Measurements from ENCODE around the gene BCL2L1.
"Not testable (repeated sequence)": the region's sequence is repeated elsewhere in the genome, so short reads cannot be mapped to it uniquely, and the experiment has no call there.

The BCL2L1 gene

DNA sequence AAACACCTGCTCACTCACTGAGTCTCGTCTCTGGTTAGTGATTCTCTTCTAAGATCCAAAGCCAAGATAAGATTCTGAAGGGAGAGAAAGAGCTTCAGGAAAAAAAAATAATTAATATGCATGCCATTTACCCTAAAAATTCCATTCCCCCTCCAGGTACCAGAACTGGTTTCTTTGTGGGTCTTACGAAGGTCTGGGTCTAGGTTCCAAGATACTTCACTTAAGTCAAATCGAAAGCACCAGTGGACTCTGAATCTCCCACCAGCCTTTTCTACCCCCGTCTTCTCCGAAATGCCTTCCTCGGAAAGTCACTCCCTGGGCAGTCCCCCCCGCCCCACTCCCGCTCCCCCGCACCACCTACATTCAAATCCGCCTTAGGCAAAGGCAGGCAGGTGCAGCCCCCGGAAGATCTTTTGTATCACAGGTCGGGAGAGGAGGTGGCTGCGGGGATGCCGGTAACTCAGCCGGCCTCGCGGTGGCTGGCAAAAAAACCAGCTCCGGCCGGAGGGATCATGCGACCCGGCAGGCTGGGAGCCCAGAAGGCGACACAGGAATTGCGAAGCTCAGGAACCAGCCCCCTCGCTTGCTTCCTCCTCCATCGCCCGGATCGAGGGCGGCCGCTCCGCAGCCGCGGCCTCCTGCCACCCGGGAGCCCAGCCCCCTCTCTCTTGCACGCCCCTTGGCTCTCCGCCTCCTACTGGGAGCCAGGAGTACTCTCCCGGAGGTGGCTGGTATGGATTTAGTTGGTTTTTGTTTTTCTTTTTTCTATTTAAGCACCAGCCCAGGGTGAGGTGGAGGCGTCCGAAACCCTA, at the start of gene BCL2L1:
BCL2L1 (minus strand) TSS at position 612 of the 812 bp plus-strand sequence. CDS start 650 bp downstream, outside the sequence.
- no peak for DNase-seq (ENCODE audit: low read depth, low spot score)

DNA sequence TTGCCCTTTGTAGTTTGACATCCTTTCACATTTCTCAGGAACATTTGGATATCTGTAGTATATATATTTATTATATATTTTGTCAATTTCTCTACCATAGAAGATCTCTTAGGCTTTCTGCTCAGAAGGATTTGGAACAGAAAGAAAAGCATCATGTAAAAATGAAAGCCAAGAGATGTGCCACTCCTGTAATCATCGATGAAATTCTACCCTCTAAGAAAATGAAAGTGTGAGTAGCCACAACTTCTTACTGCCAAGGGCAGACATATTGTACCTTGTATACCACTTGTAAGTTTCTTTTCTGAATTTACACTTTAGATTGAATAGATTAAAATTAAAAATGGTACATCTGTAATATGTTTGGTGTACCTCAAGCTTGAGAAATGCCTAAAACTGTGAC, 47.6 kb upstream of the BCL2L1 start:
- no peak for DNase-seq (ENCODE audit: low read depth, low spot score)

DNA sequence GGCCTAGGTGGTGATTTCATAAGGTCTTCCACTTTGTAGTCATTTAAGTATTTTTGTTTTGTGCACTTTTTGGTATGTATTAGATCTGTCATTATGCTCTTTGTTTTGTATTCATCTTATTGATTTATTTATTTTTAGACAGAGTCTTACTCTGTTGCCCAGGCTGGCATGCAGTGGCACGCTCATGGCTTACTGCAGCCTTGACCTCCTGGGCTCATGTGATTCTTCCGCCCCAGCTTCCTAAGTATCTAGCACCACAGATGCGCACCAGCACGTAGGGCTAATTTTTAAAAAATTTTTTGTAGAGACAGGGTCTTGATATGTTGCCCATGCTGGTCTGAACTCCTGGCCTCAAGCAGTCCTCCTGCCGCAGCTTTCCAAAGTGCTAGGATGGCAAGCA, 47.0 kb upstream of the BCL2L1 start:
- DNase-seq (ENCODE audit: low read depth, low spot score), result no peak

DNA sequence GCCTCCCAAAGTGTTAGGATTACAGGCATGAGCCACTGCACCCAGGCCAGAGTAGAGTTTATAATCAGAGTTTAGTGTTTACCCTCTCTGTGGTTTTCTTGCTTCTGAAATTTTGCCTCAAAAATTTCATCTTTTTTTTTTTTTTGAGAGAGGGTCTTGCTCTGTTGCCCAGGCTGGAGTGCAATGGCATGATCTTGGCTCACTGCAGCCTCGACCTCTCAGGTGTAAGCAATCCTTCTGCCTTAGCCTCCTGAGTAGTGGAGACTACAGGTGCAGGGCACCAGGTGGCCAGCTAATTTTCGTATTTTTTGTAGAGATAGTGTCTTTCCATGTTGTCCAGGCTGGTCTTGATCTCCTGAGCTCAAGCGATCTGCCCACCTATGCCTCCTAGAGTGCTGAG, 45.1 kb upstream of the BCL2L1 start:
- no peak for DNase-seq (ENCODE audit: low read depth, low spot score)

DNA sequence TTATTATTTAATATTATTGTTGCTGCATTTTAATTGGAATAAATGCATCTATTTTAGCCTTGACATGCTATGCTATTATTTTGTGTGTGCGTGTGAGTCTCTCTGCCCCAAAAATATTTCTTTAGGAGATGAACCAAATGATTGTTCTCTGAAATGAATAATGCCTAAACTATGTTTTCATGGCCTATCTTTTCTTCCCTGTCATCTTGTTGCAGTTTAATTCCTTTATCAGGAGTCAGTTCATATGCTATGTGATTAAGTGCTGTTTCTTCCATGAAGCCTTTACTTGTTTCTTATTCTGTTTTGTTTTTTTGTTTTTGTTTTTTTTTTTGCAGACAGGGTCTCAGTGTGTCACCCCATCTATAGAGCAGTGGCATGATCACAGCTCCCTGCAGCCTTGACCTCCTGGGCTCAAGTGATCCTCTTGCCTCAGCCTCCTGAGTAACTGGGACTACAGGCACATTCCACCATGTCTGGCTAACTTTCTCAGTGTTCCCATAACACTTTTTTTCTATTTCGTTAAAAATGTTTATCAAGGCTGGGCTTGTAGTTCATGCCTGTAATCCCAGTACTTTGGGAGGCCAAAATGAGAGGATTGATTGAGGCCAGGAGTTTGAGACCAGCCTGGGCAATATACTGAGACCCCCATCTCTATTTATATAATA, 42.1 kb upstream of the BCL2L1 start:
- no peak for DNase-seq (ENCODE audit: low read depth, low spot score)

DNA sequence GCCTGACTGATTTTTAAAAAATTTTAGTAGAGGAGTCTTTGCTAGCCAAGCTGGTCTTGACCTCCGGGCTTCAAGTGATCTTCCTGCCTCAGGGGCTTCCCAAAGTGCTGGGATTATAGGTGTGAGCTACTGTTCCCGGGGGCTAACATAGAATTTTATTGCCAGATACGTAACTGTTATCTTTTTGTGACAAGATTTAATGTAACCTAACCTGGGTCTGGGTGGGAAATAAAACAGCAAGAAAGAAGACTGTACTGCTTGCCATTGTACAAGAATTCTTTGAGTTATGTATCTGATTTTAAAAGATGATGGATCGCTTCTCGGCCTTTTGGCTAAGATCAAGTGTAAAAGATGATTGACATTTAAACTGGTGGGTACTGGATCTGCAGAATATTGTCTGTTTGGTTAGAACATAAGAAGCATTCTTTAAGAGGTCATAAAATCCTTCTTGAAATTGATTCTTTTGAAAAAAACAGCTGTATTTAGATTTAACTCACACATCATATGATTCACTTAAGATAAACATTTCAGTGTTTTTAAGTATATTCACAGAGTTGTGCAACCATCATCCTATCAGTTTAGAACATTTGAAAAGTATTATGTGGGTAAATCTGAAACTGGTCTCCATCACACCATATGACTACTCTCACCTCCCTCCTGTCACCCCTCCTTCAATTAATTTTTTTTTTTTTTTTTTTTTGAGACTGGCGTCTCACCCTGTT, 38.0 kb upstream of the BCL2L1 start:
- peak; percentile 57 for DNase-seq (ENCODE audit: low read depth, low spot score)

DNA sequence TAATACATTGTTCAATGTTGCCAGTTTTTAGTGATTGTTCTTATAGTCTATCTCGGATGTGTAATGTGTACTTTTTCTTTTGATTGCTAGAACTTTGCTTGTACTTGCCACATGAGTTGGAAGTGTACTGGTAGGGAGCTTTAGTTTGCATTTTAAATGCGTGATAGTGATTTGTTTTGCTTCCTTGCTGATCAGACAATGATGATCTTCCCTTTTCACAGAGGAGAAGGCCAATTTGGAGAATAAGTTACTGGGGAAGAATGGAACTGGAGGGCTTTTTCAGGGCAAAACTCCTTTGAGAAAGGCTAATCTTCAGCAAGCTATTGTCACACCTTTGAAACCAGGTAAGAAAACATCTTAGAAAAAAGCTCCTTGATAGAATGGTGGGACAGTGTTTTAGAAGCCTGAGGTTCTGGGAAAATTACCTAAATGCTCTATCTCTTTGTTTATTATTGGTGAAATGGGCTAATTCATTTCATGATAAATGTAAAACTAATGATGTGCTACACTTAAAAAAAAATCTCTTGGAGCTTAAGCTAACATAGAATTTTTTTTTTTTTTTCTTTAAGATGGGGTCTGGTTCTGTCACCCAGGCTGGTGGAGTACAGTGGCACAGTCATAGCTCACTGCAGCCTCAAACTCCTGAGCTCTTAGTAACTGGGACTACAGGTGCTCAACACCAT, 37.3 kb upstream of the BCL2L1 start:
- DNase-seq (ENCODE audit: low read depth, low spot score), result no peak

DNA sequence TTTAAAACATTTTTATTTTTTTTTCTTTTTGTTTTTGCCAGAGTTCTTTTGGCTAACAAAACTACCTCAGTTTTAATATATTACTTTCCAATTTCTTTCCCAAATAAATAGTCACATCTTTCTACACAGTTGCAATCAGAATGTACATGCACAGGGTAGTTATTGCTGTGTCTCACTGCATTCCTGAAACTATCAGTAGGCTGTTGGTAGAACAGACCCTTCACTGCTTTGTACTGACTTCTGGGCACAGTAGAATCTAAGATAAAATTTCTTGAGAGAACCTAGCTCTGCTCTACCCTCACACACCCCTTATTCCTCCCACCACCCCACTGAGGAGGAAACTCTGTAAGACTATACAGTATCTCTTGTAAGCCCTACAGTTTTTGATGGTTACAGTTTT, 36.3 kb upstream of the BCL2L1 start:
- no peak for DNase-seq (ENCODE audit: low read depth, low spot score)

DNA sequence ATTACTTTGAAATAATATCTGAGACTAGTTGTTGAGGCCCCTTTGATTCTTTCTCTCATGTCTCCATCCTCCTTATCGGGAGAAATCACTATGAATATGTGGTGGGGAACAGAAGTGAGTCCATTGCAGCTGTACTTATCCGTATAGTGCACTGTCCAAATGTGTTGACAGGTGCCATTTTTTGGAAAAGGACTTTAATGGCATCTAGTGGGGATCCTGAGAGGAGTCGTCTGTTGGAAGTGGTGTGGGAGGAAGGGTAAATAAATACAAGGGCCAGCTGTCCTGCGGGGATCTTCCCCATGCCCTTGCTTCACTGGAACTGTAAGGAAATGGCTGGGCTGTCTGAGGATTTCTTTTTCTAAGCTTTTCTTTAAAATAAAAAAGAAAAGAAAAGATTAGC, 35.9 kb upstream of the BCL2L1 start:
- DNase-seq (ENCODE audit: low read depth, low spot score), result no peak

DNA sequence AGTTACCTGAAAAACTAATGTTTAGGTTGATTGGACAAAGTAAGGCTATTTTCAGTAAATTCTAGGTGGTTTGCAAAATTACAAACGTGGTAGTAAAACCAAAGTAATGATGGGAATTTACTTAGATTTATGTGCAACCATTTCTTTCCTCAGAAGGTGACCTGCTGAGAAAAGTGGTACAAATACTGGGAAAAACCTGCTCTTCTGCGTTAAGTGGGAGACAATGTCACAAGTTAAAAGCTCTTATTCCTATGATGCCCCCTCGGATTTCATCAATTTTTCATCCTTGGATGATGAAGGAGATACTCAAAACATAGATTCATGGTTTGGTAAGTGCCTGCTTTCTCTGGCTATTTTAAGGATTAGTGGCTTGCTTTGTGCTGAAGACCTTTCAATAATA, 34.6 kb upstream of the BCL2L1 start:
- DNase-seq (ENCODE audit: low read depth, low spot score), result no peak

DNA sequence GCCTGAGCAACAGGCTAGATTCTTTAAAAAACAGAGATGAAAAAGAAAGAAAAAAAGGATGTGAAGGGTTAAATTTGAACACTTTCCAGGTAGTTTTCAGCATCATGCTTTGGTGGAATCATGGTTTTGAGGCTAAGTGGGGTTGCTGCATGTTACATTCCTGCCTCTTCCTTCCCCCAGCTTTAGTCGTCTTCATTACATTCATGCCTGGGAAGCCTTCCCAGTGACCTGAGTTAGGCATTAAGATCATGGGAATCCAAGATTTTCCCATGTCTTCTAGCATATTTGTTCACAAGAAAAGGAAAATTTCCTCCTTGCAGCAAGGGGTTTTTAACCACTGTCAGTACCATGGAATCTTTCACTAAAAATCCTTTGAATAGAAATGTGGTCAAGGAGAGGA, 28.5 kb upstream of the BCL2L1 start:
- DNase-seq (ENCODE audit: low read depth, low spot score), result no peak

DNA sequence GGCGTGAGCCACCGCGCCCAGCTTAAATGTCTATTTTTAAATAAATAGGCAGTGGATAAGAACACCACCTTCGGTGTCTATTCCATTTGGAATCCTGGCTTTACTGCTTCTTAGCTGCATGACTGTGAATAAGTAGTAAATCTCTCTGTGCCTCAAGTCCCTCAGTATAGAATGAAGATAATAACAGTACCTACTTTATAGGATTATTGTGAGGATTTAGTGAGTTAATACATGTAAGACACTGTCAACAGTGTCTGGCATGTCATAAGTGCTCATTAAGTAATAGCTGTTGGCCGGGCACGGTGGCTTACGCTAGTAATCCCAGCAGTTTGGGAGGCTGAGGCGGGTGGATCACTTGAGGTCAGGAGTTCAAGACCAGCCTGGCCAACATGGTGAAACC, 26.6 kb upstream of the BCL2L1 start:
- DNase-seq (ENCODE audit: low read depth, low spot score), result no peak

DNA sequence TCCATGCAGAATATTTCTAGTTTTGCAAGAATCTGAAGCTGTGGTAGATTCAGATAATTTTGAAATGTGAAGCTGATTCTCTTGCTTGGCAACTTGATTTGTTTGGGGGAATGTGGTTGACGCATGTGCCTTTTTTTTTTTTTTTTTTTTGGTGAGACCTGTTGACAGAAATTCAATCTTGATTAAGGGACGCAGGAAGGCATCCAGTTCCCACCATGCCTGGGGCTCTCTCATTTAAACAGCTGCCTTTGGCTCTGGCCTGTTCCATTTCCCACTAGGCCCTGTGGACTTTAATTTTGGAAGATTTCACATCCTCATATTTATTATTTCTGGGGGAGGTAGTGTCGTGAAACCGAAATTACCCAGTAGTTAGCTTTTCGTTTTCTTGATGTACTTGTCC, 25.0 kb upstream of the BCL2L1 start:
- DNase-seq (ENCODE audit: low read depth, low spot score), result no peak

DNA sequence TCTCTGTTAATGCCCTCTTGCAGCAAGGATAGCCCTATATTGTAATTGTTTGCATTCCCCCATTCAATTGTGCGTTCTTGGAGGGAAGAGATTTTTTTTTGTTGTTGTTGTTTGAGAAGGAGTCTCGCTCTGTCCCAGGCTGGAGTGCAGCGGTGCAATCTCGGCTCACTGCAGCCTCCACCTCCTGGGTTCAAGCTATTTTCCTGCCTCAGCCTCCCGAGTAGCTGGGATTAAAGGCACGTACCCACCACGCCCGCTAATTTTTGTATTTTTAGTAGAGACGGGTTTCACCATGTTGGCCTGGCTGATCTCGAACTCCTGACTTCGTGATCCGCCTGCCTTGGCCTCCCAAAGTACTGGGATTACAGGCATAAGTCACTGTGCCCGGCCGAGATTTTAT, 24.4 kb upstream of the BCL2L1 start:
- DNase-seq (ENCODE audit: low read depth, low spot score), result not testable (repeated sequence)

DNA sequence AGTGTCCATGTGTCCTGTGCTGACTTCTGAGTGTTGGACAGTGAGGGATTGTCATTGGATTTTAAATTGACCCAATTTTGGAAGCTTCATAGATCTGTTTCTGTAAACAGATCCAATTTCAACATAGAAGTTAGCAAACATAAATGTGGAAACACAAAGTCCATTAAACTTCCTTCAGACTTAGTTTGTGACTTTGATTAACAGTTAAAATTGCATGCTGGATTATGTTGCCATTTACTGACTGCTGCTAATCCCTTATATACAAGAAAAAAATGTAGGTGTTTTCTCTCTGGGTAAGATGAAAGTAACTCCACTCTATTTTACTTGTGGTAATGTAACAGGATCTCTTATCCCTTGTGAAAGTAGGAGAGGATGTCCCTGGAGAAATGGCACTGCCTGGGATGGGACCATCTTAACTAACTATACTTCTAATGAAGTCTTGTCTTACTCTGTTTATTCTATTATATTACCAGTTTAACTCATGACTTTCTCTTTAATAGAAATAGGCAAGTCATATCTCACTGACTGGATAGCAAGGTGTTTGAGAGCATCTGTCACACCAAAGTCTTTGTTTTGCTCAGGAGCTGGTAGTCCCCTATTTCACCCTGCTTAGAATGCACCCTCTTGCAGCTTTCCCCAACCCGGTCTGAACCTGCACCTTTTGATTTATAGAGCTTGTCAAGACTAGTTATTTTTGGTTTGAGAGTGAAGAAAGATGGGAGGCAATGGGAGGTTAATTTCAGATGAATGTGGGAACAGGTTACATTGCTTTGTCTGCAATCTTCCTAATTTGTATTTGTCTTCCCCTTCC, 23.6 kb upstream of the BCL2L1 start:
- no peak for DNase-seq (ENCODE audit: low read depth, low spot score)

DNA sequence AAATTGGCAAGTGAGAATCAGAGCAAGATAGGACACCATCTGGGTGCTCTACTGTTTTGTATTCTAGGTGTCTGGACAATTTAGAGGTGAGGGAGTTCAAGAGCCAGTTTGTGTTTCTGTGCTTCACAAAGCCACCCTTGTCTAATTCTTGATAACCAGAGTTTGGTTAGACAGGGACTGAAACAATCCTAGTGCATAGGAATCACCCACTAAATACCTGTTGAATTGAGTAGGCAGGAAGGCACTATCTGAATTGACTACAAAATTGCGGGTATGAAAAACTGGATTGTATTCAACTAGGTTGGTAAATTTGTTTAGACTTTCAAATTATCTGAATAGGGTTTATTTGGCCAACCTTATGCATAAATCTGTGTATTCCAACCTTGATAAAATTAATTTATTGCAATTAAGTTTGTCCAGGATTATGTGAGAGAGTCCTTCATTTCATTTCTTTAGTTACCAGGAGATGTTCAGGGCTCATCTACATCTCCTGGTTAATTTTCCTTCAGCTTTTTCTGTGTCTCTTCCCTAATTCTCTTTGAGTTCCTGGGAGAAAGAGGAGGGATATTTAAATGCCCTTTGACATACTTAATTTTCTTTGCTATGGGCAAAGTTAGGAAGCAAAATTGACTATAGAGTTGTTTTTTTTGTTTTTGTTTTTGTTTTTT, 18.1 kb upstream of the BCL2L1 start:
- DNase-seq (ENCODE audit: low read depth, low spot score), result no peak

DNA sequence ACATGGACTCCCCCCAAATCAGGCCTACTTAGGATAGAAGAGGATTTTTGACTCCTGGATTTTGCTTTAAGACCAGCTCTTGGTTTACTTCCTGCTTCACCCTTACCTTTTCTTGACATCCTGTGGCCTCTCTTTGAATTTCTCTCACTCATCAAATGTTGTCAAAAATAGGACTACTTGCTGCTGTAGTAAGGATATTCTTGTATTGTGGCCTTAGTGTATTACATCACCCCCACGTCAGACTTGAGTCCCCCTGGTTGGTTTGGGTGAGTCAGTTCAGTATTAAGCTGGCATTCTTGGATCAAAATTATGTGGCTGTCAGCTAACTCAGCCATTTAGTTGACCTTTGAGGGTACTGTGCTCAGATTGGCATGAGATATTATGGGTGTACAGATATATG, 17.5 kb upstream of the BCL2L1 start:
- DNase-seq (ENCODE audit: low read depth, low spot score), result no peak

DNA sequence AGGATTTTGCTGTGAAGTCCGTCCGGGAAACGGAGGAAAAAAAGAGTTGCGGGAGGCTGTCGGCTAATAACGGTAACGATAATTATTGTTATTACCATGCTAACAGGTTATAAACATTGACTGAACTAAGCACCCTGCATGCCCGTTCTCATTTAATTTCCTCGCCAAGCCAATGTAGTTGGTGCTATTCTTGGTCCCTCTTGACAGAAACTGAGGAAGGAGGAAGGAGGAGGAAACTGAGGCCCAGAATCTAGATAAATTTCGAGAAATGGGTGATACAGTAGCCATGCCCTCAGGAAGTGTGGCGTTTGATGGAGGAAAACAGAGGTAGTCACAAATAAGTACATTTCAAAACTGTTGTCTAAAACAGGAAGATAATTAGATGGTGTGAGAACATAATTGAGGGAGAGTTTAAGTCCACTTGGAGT, 16.9 kb upstream of the BCL2L1 start:
- DNase-seq (ENCODE audit: low read depth, low spot score), result no peak

DNA sequence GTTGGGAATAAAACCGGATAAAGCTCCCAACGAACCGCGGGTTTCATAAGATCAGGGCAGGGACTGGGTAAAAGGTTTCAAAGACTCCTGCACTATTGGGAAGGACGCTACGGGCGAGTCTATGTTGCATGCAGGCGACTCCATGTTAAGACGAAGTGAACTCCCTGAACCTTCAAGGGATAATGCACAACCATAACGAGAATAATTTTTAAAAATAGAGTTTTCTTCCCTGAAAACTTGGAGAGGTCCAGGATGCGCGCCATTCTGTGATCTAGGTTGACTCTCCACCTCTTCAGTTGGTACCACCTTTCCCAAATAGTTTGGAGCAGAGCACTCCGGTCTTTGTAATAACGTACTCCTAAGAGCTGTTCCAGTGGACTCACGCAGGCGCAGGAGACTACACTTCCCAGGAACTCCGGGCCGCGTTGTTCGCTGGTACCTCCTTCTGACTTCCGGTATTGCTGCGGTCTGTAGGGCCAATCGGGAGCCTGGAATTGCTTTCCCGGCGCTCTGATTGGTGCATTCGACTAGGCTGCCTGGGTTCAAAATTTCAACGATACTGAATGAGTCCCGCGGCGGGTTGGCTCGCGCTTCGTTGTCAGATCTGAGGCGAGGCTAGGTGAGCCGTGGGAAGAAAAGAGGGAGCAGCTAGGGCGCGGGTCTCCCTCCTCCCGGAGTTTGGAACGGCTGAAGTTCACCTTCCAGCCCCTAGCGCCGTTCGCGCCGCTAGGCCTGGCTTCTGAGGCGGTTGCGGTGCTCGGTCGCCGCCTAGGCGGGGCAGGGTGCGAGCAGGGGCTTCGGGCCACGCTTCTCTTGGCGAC, 16.3 kb upstream of the BCL2L1 start, which contains the start of gene TPX2:
TPX2 (plus strand) TSS at position 562 of the 821 bp plus-strand sequence. CDS start 18,187 bp downstream, outside the sequence.
- DNase-seq (ENCODE audit: low read depth, low spot score), result peak; percentile 88

DNA sequence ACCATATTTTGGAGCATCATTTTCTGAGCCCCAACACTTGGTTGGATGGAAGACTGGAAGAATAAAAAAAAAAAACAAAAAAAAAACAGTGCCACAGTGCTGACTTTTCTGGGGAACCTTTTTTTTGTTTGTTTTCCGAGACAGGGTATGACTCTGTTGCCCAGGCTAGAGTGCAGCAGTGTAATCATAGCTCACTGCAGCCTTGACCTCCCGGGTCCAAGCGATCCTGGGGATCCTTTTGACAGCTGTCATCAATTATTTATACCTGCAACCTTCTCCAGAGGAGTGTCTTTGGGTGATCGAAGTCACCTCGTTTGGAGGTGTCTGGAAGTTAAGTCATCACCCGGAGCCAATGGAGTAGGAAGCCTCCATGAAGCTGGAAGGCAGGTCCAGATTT, 8.7 kb upstream of the BCL2L1 start:
- DNase-seq (ENCODE audit: low read depth, low spot score), result no peak

All from brain pericyte (primary cell).